ENCODE data around the gene LPAR3.

LPAR3 gene

DNA sequence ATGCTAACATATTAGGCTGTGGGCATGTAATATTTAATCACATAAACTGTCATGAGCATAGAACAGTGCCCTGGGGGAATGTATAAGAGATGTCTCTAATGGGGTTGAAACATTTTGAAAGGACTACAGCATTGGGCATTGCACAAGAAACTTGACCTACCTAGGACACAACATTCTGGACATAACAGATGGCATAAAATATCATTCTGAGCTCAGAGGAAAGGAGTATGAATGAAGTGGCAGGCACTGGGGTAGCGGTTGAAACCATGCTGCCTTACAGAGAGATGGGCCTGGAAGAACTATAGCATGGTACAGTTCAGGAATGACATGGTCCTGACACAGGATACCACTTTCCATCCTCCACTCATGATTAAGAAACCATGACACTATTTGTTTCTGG is 69.0 kb downstream of the LPAR3 start:
- no peak for DNase-seq

DNA sequence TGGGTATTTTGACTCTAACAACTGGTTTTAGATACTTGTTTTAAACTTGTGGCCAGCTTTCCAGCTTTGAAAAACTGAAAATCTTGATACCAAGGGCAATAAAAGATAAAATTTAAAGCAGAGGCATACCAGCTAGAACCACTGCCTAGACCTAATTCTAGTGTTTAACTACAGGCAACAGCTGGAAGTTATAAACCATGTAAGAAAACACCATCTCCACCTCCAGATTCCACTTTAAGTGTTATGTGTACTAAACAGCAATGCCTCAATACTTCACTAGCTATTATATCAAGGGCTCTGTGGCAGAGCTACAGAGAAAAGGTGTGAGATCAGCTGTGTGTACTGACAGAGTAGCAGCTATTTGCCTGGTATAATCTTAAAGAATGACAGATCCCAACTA is 69.5 kb downstream of the LPAR3 start:
- DNase-seq: no peak

DNA sequence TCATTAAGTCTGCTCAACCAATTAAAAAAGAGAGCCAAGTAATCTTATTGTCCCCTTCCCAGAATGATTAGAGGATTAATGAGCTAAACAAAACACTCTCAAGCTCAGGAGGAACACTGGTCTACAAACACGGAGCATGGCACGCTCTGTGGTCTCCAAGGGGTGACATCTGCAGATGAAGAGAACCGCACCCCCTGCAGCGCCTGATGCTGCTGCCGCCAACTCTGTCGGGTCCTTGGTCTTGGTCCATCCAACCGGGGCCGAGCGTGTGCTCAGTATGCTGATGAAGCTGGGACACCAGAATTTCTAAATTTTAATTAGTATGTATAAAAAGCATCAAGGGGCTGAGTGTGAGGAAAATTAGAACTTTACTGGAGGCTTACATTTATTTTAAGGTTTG is 82.7 kb downstream of the LPAR3 start:
- DNase-seq: no peak

DNA sequence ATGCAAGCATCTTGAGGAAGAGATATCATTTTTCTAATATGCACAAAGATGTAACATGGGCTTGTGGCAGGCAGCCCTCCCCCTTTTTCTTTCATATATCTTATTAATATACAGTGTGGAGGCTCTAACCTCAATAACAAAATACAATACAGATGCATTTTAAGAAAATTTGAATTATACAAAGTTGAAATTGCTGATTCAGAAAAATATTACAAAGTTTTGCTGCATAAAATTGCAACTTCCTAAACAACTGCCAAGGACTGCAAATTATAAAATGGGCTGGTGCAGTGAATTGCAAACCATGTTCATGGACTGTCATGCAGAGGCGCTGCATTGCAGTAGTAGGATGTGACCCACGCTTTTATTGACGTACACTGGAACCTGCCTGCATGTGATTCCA is 84.0 kb downstream of the LPAR3 start:
- DNase-seq: no peak

DNA sequence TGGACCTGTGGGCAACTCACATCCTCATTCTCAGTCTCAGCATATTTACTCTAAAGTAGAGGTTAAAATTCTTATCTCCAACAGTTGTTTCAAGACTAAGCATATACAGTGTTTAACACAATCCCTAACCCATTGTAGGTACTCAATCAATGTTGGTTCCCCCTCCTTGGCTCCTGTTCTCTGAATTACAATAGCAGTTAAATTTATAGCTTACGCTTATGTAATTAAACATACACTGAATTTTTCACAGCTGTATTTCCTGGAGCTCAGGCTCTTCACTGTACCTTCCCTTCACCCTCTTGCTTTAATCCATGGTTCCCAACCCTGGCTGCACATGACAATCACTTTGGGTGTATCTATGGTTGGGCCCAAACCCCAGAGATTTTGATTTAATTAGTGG is 89.4 kb downstream of the LPAR3 start:
- DNase-seq: no peak

DNA sequence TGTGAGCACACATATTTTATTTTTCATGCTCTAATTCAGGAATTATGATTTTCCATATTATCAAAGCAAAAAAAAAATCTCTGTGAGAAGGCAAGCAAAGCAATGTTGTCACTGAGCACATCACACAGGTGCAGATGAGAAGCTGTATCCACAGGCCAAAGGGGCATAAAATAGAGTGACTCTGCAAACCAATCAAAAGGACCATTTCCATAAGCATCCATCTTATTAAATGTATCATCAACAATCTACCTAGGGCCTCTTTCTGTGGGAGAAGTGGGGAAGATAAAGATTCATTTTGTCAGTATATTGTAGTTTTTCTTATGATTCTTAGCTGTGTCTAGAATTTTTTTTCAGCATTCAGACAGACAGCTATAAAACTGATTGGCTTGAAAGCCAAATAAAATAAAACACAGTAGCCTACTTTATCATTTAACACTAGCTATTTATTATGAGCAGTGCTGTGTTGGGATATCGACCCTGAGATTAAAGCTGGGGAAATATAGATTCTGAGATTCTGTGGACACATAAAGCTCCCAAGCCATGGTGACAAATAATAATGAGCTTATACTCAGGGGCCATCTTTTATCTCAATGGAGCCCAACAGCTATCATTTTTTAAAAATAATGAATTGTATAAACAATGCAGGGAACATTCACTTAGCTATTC is 90.3 kb downstream of the LPAR3 start:
- no peak for DNase-seq

DNA sequence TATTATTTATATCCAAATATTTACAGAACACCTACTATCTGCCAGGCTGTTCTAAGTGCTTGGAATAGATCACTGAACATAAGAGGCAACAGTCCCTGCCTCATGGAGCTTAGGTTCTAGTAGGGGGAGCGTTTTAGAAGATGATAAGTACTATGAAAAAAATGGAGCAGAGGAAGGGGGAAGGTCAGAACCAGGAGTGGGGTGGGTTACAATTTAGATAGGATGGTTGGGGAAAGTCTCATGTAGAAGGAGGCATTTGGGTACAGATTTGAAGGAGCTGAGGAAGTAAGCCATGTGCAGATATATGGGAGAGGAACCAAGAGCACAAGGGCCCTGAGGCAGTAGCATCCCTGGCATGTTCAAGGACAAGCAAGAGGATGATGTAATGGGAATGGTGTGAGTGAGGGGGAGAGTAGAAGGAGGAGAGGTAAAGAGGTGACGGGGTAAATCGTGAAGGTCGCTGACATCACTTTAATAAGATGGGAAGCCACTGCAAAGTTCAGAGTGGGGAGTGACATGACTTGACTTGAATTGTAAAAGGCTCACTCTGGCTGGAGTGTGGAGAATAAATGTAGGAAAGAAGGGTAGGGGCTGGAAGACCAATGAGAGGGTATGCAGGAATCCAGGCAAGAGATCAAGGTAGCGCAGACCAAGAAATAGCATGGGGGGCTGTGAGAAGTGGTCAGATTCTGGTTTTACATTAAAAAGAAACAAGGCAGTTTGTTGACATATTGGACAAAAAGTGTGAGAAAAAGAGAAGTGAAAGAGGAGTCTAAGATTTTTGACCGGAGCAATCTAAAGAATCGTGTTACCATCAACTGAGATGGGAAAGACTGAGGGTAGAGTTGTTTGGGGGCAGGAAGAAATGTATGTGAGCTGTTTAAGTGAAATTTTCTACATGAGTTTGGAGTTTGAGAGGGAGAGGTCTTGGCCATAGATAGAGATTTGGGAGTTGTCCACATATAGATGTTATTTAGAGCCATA is 92.6 kb downstream of the LPAR3 start:
- no peak for DNase-seq

DNA sequence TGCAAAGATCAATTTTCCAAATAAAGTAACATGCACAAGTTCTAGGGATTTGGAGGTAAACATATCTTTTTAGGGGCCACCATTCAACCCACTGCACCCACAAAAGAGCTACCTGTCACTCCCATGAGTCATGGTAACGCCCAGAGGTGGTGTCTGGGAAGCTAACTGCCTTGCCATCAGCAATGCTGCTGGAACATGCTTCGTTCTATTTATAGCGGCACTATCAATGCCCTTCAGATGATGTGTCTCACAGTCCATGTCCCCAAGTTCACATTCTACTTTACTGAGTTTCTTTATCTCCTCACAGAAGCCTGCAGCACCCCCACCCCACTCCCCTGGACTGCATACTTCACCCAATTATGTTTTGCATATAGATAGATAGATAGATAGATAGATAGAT is 95.4 kb downstream of the LPAR3 start:
- DNase-seq: no peak

DNA sequence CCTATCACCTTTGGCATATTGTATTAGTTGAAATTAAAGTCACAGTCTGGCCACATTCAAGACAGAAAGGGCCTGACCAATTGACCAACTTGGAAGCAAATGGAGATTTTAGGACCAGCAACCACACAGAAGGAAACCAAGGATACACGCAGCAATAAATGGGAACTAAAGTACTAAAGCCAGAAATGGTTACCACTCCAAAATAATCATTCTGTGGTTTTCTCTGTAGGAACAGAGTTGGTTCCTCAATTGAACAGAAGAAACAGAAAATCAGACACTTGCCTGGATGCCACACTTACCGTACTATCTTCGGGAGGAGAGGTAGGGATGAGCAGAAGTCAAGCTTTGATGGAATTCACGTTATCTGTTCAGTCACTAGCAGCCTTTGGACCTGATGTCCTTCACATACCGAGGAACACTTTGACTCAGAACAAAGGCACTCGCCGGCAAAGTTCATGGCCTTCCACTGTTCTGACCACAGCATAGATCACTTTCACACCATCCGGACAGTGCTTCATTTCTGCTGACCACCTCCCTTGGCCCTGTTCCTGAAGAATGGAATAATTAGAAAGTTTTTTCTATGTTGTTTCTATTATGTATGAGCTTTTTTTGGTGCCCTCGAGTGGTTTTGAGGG is 96.9 kb downstream of the LPAR3 start:
- DNase-seq: no peak

DNA sequence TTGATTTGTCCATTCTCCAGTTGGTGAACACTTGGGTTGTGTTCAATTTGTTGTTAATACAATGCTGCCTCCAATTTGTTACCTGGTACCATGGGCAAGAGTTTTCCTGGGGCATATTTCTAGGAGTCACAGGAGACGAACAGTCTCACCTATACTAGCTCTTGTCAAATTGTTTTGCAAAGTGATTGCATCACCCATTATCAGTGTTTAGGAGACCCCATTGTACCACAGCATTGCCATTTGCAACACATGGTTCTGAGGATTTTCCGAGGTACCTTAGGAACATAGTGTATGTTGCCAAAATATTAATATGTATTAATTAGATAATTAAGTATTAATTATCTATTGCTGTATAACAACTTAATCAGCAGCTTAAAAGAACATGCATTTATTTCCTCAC is 97.8 kb downstream of the LPAR3 start:
- DNase-seq: no peak

DNA sequence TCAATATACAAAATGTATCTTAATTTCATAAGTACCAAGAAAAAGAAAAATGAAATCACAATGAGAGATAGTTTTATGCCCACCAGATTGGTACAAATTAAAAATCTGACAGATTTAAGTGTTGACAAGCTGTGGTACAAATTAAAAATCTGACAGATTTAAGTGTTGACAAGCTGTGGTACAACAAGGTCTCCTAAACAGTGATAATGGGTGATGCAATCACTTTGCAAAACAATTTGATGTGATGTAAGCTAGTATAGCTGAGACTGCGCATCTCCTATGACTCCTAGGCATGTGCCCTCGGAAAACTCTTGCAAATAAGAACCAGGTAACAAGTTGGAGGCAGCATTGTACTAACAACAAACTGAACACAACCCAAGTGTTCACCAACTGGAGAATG is 100.6 kb downstream of the LPAR3 start:
- DNase-seq: no peak

DNA sequence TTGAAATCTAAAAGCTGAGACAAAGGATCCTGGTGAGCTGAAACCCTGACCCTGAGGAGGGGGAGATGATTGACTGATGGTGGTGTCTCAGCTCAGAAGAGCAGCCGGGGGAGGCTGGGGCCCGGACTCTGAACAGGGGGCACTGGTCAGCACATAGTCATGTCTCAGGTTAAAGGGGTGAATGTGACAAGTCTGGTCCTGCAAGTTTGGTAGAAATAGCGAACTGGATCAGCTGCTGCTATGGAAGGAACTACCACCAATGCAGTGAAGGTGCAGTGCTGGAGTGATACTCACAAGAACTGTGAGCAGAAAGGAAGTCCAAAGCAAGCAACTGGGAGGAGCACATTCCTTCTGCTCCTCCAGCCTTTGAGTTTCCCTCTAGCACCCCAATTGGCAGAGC is 104.0 kb downstream of the LPAR3 start:
- no peak for DNase-seq

DNA sequence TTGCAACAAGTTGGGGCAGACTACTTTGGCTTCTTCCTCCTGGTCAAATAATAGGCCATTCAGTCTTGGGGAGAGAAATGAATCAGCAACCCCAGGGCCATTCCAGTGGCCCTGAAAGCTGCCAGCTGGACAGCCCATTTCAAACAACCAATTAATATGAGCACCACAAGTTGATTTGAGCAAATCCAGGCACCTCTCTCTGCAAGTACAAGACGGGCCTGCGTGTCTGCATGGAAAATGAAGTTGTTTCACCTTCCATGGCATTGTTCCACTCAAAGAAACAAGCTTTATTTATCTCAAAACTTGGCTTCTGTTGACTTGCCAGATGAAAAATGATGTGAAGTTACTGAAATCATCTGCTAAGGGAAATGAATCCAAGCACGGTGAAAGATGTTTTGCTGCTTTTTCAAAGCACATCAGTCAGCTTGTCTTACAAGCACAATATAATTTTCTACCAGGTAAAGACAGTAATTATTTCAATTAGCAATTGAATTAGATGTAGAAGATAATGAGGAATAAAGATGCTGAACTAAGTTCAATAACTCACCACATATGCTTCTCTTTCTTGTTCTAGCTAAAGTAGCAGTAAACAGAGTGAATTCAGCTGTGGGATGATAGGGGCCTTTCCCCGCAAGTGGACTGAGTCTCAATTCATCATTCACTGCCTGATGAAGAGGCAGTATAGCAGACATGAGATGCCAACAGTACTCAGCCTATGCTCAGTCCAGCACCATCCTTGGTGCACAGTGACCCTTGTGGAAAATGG is 107.6 kb downstream of the LPAR3 start:
- no peak for DNase-seq

DNA sequence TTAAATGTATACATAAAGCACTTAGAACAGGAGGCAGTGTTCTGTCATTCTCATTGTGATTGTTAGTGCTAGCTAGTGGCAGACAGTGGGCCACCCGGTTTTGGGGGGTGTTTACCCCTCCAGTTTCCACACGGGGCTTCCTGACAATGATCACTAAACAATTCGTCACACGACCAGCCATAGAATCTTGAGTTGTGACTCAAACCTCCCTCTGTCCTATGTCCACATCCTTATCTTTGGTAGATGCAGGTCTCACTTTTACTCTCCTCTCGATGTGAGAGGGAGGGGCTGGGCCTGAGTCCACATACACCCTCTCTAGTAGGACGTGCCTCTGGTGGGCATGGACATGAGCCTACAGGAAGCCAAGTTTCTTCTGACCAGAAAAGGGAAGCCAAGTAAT is 110.1 kb downstream of the LPAR3 start:
- no peak for DNase-seq

DNA sequence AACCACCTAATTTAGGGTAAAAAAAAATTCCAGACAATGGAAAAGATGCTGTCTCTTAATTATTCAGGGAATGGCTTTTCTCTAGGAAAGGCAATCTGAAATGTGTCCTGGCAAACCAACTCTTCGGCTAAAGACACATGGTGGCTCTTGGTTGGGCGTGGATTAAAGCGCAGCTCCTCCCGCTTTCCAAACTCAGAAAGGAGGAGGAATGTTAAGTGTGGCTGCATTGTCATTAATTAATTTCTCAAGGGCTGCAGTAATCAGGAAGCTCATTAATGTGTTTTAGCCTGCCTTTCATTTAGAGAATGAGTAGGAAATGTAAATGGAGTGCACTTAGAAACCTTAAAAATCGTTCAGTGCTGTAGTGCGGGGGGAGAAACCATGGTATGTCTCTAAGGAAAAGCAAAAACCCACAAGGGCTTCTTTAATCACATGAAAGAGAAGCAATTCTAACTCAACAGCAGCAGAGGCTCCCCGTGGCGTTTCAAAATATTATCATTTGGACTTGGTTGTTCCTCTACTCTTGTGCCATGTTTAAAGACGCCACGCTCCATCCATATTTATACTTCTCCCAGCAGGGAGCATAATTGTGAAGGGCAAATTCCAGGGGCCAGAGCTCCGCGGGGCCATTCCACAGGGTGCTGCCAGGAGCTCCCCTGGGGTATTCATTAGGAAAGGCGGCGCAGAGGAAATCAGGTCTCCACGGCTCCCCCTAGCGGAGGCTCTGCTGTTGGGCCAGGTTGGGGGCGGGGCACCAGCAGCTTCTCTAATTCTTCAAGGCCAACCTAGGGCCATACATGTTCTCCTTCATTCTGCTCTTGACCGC is 110.8 kb downstream of the LPAR3 start:
- DNase-seq: peak; percentile 1

DNA sequence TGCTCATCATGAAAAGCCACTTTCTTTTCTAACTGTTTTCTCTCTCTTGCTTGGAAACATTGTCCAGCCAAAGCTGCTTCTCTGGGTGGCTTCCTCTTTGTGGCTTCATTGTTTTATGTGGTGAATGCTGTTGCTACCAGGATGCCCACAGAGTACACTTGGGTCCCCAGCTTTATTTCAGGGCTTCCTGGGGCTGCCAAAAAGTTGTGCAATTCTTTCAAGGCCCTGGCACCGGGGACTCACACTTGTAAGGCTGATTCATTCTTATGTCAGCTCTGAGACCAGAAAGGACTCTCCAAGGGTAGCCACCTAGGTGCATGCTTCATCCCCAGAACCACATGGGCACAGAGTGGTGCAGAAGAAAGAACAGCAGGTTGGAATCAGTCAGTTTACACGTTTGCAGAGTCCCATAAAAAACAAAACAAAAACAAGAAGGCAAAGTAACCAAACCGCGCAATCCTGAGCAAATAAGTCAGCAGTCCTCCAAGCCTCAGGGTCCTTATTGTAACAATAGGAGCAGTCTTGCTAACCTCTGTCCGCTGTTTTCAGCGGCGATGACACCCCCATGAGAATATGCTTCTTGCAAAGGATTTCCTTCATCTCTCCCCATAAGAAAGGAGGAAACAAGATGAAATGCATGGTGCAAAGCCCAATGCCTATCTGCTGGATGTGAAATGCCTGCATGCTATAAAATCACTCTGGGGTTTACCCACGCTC is 112.8 kb downstream of the LPAR3 start:
- DNase-seq: no peak

DNA sequence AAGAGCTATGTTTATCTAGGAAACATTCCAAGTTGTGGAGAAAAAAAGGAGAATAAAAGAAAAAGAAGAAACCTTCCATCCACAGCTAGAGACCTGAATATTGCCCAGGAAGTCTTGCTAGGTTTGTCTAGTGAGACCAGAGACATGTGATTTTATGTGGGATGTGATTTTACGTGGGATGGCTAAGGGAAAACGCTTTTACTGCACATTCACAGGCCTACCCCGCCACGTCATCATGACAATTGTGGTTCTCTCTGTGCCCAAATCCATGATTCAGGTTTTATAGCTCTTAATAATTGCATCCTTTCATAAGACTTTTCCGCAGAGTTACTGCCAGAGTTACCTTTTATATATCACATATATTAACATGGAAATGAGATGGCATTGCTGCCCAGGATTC is 116.4 kb downstream of the LPAR3 start:
- no peak for DNase-seq

DNA sequence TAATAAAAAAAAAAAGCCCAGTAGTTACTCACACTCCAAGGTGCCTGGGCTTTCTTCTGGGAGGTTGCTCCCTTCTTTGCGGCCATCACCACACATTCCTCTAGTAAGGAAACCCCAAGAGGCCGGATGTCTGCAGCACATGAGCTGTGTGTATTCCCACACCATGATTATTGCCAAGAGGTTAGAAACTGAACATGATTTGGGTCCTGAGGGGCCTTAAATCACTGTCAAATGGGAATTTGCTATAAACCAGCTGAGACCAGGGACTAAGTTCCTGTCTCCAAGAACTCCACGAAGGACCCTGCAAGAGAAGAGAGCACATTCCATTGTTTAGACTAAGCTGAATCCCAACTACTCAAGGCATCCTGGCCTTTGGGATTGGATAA is 117.5 kb downstream of the LPAR3 start:
- no peak for DNase-seq

DNA sequence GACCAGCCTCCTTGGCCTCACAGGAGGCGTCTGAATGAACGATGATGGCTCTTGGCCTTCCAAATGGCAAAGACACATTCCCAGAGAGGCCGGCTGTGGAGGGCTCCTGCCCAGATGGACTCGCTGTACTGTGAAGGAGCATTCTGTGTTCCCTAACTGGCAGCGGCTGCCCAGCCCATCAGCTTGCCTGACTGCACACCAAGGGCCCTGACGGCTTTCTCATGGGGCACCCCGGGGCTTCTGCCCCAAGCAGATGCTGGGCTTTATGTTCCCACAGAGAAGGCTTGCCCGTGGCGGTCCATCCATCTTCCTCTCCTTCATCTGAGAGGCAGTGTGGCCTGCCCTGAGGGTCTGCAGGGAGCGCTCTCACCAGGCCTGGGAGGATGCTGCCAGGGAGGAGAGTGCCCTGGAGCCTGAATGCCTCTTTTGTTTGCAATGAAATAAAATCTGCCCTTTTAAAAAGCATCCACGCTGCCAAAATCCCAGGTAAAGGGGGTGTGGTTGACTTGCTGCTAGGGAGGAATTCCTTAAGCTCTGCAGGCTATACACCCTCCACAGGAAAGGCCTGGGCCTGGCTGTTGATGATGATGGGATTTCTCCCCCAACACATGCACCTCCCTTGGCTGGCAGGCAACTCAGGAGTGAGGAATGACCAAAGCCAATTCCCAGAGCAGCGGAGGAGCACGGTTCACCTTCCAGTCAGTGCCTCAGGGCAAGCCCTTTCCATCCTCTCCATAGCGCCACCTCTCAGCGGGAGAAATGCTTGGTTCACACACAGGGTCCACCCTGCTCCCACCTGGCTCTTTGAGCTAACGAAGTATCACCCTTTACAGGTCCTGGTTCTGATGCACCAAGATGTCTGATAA is 118.1 kb downstream of the LPAR3 start:
- DNase-seq: no peak

DNA sequence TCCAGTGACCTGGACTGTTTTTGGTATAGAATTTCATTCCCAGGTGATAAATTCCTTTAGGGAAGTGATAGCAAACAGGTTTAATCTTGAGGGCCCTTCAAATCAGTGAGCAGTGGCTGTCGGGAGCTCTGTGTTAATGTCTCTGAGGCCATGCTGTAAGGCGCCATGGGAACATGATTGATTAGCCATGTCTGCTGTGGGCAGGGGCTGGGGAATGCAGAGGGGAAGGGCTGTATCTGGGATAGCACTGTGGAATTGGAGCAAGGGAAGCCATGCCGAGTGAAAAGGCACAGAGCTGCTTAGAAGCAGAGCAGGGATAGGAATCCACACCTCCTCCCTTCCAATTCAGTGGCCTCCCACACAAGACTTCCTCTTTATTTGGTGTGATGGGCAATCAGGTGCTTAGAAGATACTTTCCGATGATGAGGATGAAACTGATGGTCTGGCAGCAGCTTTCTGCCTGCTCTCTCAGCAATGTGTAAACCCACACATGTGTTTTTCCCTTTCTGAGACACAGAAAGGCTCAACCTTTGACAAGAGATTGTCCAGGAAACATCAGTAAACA is 119.0 kb downstream of the LPAR3 start:
- no peak for DNase-seq

Measured in GOT3 (cell line).